GM04503 (cell line): Measurements from ENCODE around the gene UBE2L3.
"Not testable (repeated sequence)": the region's sequence is repeated elsewhere in the genome, so short reads cannot be mapped to it uniquely, and the experiment has no call there.

ENCODE experiments used
- DNase-seq: peaks from one replicate; pipeline ENCODE4 v3.0.0-alpha.2; 2012; ENCODE audit warnings: low read depth

Gene UBE2L3

DNA sequence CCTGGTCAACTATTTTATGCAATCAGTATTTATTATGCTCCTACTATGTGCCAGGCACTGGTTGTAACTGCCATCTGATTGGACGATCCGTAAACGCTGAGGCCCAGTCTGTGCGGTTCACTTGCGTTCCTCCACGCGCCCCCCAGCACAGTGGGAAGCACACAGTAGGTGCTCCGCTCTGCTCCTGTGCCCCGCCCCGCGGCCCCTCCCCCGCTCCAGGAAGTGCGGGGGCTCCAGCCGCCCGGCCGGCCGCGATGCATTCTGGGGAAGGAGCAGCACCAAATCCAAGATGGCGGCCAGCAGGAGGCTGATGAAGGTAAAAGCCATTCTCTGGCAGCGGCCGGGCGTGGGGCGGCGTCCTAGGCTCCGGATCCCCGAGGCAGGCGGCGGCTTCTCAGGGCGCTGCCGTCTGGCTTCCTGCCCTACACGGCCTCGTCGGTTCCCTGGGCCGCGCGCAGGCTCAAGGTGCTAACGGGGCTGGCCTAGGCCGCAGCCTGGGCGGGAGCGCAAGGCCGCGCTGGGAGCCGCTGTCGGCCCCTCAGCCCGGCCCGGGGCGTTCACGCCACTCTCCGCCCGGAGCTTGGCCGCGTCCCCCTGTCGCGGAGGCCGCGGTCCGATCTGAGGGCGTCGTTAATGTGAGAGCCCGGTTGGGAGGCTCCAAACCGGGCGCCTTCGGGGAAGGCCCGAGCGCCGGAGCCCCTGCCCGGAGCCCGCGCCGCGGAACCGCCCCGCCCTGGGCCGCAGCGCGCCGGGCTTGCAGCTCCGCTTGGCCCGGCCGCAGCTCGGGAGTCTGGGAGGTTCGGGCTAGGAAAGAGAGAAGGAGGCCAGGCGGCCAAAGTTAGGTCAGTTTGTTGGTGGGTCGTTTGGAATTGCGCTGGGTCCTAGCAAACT is at the start of gene UBE2L3:
Gene UBE2L3, plus strand, starts transcription at position 259 of the 891 bp plus-strand sequence. Its CDS starts 31 bp downstream, at position 290.
- DNase-seq, result no peak

GRCh38 chr22:21526705-21527500 is 40.6 kb upstream of the UBE2L3 start:
- not testable (repeated sequence) for DNase-seq

DNA sequence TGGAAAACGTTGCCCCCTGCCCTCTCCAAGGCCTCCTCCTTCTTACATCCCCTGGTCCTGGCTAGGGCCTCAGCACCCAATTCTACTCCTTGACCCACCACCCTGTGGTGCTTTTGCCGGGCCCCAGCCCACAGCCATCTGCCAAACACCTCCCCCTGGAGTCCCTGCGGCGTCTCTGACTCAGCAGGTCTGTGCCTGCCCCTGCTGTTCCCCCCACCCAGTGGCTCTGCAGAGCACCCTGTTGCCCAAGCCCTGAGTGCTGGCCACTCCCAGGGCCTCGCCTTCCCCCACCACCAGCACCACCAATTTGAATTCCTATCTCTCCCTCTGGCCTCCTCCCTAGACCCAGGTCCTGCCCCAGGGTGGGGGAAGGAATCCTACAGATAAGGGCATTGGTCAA is 36.0 kb upstream of the UBE2L3 start:
- not testable (repeated sequence) for DNase-seq

DNA sequence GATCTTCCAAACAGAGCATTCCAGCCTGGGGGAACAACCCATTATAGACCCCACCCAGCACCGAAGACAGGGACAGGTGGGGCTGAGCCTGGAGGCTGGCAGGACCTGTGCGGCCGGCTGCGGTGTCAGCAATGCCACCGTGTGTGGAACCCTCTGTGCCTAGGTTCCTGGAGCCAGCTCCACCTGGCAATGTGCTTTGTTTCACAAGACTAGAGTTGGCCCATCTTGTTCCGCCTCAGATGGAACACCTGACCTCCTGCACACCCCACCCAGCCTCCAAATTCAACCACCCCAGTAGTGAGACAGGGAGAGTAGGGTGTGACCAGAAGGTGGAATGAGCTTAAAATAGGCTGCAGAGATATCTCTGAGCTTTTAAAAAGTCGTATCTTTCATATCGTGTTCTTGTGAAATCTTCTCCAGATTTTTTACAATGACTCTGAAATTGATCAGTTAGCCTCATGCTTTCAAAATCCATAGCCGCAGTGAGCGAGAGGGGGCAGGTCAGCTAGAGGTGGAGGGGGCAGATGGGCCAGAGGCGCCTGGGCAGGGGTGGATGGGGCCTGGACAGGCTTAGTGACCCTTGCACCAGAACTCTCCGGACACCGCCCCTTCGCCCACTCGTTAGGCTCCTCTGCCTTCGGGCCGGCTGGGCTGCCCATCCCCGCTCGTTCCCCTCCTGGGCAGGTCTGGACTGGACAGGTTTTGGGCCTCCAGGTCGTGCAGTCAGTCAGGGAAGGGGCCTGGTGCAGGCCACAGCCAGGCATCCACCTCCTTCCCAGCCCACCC is 34.5 kb upstream of the UBE2L3 start:
- not testable (repeated sequence) for DNase-seq

DNA sequence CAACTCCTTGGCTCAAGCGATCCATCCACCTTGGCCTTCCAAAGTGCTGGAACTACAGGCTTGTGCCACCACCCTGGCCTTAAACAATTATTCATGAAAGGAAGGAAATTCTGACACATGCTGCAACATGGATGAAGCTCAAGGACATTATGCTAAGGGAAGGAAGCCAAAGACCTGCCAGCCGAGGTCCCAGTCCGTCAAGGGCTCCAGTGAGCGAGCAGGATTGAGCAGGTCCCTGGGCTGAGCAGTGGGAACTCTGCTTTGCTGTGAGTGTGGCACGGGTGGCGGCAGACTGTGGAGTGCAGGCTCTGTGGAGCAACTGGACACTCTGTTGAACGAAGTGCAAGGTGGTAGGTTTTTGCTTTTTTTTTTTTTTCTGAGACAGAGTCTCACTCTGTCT is 27.7 kb upstream of the UBE2L3 start:
- not testable (repeated sequence) for DNase-seq

- not testable (repeated sequence) for DNase-seq
Observed at GRCh38 chr22:21544432-21545322, 22.8 kb upstream of the UBE2L3 start.

GRCh38 chr22:21549558-21549957 is 18.0 kb upstream of the UBE2L3 start:
- DNase-seq, result not testable (repeated sequence)

GRCh38 chr22:21550008-21550677 is 17.4 kb upstream of the UBE2L3 start:
- not testable (repeated sequence) for DNase-seq

- DNase-seq, result not testable (repeated sequence)
Observed at GRCh38 chr22:21550678-21551047, 16.9 kb upstream of the UBE2L3 start.

GRCh38 chr22:21551361-21551760 is 16.2 kb upstream of the UBE2L3 start, which contains the start of gene RIMBP3C:
Gene RIMBP3C (minus strand): TSS chr22:21551461. CDS start chr22:21550976, 485 bp downstream.
- not testable (repeated sequence) for DNase-seq

- not testable (repeated sequence) for DNase-seq
Observed at GRCh38 chr22:21559345-21560125, 8.0 kb upstream of the UBE2L3 start.

- DNase-seq, result not testable (repeated sequence)
Observed at GRCh38 chr22:21560657-21561056, 6.9 kb upstream of the UBE2L3 start.

- no peak for DNase-seq
Observed at GRCh38 chr22:21563912-21564311, 3.6 kb upstream of the UBE2L3 start.

- DNase-seq, result no peak
Observed at GRCh38 chr22:21564411-21564810, 3.1 kb upstream of the UBE2L3 start.

GRCh38 chr22:21568347-21569075 is 997 bp downstream of the UBE2L3 start:
- no peak for DNase-seq

DNA sequence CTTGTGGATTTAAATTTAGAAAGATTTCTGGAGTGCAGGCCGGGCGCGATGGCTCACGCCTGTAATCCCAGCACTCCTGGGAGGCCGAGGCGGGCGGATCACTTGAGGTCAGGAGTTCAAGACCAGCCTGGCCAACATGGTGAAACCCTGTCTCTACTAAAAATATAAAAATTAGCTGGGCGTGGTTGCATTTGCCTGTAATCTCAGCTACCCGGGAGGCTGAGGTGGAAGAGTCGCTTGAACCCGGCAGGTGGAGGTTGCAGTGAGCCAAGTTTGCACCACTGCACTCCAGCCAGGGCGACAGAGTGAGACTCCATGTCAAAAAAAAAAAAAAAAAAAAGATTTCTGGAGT is 1.5 kb downstream of the UBE2L3 start:
- not testable (repeated sequence) for DNase-seq

DNA sequence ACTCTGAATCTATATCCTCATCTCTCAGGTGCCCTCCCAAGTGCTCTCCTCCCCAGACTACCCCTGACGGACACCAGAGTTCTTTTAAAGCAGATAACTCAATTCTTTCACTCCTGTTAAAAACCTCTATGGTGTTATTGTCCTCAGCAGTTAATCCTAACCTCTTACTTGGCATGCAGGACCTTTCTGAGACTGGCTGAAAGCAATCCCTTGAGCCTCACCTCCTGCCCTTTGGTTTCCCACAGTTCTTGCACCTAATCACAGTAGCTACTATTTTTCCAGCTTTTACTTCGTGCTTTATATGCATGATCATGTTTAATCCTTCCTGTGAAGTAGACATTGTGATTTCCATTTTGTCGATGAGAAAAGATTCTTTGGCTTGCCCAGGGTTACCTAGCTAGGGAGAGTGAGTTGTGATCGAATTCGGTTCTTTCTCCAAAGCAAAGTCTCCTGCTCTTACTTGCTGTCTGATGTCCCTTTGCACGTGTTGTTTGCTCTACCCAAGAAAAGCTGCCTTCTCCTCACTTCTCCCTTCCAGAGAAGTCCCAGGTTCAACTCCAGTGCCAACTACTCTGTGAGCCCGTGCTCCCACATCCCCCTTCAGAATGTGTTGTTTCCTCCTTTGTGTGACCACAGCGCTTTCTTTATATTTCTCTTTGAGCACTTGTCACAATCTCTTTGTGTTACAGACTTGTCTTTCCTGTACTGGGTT is 2.1 kb downstream of the UBE2L3 start:
- DNase-seq, result no peak

DNA sequence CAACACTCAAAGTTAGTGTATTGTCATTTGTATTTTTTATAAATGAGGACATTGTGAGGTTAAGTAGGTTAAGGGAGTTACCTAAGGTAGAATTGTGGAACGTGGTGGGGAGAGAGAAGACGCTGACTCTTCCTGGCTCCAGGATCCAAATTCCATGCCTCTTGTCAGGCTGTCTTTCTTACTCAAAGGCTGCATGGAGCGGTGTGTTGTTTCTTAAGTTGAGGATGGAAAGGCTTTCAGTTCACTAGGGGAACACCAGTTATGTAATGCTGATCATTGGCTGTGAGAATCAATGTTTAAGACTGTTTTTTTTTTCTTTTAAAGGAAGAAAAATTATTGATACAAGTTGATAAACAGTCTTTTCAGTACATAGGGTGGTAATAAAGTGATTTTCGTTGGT is 2.9 kb downstream of the UBE2L3 start:
- DNase-seq, result no peak
